H7 (cell line): ENCODE measurements around the gene PLP2. TPM values are rescaled to one million over a fixed set of nuclear protein-coding genes. Genes with fewer than 3 reads are reported as not detected.
"Not testable (repeated sequence)": the region's sequence is repeated elsewhere in the genome, so short reads cannot be mapped to it uniquely, and the experiment has no call there.

Source experiments
- DNase-seq: peaks from one replicate; pipeline ENCODE4 v3.0.0; 2012
- H3K27me3 ChIP-seq: 2 replicates; pipeline ENCODE4 v1.6.0; 2011; ENCODE audit warnings: mild to moderate bottlenecking, low read length; ENCODE audit not compliant: control insufficient read depth, insufficient read depth
- H3K36me3 ChIP-seq: replicated peaks from 2 replicates; pipeline ENCODE4 v1.5.1; 2011; ENCODE audit warnings: low read length; ENCODE audit not compliant: control insufficient read depth, insufficient read depth
- H3K4me3 ChIP-seq: 2 replicates; pipeline ENCODE4 v1.5.1; 2011; ENCODE audit warnings: low read depth, mild to moderate bottlenecking, control low read depth, low read length, moderate library complexity; ENCODE audit not compliant: insufficient read depth
- total RNA-seq: library from RNA; depleted of rRNA; stranded (reverse); fragments of >200 nt; shearing (Covaris generic); gene quantifications from 2 replicates; pipeline ENCODE4 v1.2.3, GENCODE V29; 2014

Gene PLP2
- total RNA-seq, 1 experiment from 2014 or later, result 1.5 TPM

DNA sequence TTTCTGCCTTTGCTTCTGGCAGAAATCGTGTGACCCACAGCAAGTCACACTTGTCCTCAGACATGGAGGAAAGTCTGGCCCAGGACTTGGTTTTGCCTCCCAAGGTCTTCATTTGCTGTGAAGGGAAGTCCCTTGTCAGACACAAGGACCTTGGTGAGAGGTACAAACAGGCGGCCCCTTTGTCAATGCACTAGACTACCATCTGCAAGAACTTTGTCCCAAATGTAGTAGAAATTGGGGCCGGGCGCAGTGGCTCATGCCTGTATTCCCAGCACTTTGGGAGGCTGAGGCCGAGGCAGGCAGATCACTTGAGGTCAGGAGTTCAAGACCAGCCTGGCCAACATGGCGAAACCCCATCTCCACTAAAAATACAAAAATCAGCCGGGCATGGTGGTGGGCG is 1.8 kb downstream of the PLP2 start:
- peaks cover 21% of the 10 kb centered on the region for H3K27me3 ChIP-seq
- not testable (repeated sequence) for DNase-seq, H3K36me3 ChIP-seq, H3K4me3 ChIP-seq

DNA sequence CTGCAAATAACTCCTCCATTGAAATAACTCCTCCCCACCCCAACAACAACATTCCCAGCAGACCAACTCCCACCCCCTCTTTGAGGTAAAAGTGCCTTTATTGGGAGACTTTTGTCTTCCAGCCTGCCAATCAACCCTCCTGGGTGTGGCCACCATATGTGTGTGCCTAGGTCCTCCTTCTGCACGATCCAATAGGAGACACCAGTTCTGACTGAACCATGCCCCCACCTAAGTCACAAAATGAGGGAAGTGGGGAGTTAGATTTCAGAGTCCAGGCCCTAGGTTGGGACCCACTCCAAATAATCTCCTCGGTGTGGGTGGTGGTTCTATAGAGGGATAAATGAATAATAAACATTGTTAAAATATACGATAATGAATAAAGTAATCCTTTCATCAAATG is 3.0 kb downstream of the PLP2 start:
- Histone ChIP-seq H3K4me3 (no peak overlapping the region), H3K27me3 (peaks cover 21% of the 10 kb centered on the region), H3K36me3 (peaks cover 2% of the 10 kb centered on the region)
- DNase-seq, result peak; percentile 43

DNA sequence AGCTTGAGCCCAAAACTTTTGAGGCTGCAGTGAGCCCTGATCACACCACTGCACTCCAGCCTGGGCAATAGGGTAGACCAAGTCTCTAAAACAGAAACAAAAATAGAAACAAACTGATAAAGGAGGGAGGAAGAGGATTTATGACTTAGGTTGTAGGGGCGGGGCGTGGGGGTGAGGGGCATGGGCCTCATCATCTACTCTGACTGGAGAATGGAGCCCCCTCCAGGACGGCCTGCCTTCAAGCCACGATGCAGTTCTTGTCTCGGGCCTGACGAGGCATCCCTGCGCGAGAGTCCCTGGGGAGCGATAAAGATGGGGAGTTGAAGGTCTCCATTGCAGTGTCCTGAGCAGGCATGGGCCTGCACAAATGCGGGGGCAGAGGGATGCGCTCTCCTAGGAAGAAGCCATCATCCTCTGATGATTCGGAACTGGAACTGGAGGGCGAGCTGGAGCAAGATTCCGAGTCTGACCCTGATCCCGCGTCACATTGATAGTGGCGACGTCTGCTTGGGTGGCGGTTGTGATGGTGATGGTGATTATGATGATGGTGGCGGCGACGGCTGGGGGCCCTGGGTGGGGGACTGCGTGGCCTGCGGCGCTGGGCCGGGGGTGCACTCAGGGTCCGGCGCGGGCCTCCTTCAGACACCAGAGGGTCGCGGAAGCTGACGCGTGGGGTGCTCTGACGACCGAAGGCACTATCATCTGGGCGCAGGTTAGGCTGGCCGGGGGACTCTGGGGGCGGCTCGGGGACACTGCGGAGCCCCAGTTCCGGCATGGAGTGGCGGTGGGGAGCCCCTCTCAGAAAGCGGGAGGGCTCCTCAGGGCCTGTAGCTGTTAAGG is 4.0 kb downstream of the PLP2 start:
- H3K27me3 ChIP-seq, result peaks cover 21% of the 10 kb centered on the region
- peaks cover 2% of the 10 kb centered on the region for H3K36me3 ChIP-seq
- DNase-seq, result peak; percentile 29
- no peak overlapping the region for H3K4me3 ChIP-seq

DNA sequence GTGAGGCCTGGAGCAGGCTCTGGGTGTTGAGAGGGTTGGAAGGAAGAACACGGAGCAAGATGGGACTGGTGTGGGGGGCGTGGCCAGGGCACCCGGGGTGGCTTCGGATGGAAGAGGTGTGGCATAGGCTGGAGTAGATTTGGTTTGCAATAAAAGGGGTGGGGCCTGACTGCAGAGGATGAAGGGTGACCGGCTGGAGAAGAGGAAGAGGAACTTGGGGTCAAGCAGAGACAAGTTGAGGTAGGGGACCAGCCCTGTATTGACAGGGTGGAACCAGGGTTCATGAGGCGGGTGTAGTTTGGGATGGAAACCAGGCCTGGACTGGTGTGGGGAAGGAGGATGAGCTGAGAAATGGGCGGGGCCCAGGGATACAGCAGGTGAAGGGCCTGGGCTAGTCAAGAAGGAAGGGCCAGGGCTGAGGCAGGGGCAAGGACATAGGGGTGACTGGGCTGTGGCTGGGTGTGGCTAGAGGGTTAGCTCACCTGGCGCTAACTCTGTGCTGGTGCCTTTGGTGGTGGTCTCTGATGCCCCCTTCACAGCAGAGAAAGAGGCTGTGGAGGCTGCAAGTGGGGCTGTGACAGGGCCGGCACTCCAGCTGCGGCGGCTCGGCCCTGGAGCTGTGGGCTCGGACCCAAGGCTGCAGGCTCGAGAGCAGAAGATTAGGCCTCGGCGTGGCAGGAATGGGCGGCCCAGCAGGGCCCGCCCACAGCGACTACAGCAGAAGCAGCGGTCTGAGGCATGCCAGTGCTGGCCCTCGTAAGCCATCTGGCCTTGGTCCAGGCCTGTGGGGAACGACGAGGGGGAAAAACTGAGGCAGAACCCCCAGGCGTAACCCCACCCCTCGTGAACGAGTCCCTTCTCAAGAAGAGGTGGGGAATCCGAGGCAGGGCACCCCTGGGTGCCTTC is 5.0 kb downstream of the PLP2 start:
- peaks cover 3% of the 10 kb centered on the region for H3K36me3 ChIP-seq
- DNase-seq, result peak; percentile 38
- H3K27me3 ChIP-seq, result peaks cover 15% of the 10 kb centered on the region
- H3K4me3 ChIP-seq, result no peak overlapping the region

DNA sequence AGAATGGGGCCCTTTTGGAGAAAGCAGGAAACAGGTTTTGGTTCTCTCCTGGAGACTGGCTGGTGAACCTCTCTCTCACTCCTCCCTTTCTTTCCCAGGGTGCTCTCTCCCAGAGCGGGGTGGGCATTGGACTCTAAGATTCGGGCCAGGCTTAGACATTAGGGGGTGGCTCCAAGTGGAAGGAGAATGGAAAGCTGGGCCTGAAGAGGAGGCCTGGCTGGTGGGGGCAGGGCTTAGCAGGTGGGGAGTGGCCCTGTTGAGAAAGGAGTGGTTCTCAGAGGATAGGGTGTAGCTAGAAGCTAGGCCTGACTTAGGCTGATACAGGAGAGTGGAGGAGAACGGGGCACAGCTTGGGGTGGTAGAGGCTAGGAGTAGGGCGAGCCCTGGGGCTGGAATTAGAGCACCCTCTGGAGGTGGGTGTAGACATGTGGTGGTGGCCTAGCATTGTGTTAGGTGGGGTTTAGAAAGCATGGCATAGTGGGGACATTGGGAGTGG is 5.7 kb downstream of the PLP2 start:
- peak; percentile 30 for DNase-seq
- Histone ChIP-seq H3K27me3 (peaks cover 8% of the 10 kb centered on the region), H3K36me3 (peaks cover 3% of the 10 kb centered on the region), H3K4me3 (no peak overlapping the region)

DNA sequence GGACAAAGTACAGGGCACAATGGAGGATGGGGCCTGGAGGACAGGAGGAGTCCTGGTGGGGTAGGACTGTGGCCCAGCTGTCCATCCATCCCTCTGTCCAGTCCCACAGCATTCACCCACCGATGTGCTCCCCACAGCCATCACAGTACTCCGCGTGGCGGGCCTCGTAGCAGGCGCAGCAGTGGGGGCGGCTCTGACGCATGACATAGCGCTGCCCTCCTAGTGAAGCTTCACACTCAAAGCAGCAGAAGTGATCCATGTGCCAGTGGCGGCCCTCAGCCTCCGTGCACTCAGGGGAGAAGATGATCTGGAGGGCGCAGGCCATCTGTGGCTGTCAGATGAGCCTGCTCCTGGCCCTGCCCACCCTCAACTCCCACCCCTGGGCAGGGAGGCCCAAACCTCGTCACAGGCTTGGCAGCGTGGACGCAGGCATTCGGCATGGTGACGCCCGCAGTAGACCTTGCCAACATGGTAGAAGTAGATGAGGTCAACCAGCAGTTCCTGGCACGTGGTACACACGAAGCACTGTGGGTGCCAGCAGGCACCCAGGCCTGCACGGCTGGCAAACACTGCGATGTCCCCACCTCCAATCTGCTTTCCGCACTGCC is 6.3 kb downstream of the PLP2 start:
- Histone ChIP-seq H3K36me3 (peaks cover 3% of the 10 kb centered on the region), H3K27me3 (peaks cover 2% of the 10 kb centered on the region; the same call in 1 of the 2 replicates), H3K4me3 (no peak overlapping the region)
- no peak for DNase-seq

DNA sequence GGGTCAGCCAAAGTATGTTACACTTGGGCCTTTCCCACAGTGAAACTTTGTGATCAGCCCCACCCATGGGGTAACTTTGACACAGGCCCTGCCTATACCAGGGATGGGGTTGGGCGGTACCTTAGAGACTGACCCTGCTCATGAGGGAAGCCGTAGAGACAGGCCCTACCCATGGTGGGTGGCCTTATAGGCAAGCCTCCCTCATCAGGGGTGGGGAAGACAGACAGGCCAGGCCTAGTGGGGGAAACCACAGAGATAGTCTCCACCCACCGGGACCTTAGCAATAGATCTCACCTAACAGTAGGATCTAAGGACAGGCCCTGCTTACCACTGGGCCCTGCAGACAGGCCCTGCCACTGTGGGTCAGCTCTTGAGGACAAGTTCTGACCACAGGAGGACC is 6.8 kb downstream of the PLP2 start:
- DNase-seq, result no peak
- Histone ChIP-seq H3K27me3 (no peaks in the 10 kb centered on the region), H3K4me3 (no peak overlapping the region), H3K36me3 (peaks cover 3% of the 10 kb centered on the region)

DNA sequence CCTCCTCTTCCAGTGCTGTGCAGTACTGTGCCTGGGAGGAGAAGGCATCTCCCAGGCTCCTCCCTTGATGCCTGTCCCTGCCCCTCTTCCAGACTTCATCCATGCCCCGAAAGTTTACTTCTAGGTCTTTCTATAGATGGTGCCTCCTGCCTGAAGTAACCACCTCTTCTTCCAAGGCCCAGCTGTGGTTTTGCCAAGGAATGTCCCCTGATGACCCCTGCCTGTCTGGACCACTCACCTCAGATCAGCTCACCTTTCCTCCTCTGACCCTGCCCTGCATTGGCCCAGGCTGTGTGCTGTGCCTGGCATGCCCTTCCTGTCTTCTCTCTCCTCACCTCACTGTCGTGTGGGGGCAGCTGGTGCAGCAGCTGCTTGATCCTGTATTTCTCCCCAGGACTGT is 7.7 kb downstream of the PLP2 start:
- no peak overlapping the region for H3K4me3 ChIP-seq
- peaks cover 3% of the 10 kb centered on the region for H3K36me3 ChIP-seq
- no peaks in the 10 kb centered on the region for H3K27me3 ChIP-seq
- DNase-seq, result no peak

DNA sequence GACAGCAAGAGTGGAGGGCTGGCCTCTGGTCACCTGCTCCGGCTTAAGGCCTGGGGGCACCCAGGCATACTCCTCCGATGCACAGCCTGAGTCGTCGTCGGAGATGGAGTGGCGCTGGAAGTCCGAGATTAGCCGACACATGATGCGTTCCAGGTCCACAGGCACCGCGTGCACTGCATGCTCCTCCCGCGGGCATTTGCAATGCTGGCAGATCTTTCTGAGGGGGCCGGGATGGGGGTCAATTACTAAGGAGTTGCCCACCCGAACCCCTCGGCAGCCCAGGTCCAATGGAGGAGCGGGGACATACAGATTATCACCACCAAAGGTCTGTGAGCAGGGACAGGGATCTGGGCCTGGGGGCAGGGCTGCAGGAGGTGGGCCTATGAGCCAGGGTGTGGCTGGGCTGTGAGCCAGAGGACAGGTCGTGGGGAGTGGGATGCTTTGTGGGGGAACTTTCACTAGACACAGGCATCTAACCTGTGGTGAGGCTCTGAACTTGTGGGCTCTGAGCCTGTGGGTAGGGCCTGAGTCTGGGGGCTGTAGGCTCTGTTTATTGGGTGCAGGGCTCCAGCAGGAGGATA is 12.1 kb downstream of the PLP2 start:
- no peak for DNase-seq
- peaks cover 3% of the 10 kb centered on the region for H3K36me3 ChIP-seq
- no peak overlapping the region for H3K4me3 ChIP-seq
- H3K27me3 ChIP-seq, result no peaks in the 10 kb centered on the region

DNA sequence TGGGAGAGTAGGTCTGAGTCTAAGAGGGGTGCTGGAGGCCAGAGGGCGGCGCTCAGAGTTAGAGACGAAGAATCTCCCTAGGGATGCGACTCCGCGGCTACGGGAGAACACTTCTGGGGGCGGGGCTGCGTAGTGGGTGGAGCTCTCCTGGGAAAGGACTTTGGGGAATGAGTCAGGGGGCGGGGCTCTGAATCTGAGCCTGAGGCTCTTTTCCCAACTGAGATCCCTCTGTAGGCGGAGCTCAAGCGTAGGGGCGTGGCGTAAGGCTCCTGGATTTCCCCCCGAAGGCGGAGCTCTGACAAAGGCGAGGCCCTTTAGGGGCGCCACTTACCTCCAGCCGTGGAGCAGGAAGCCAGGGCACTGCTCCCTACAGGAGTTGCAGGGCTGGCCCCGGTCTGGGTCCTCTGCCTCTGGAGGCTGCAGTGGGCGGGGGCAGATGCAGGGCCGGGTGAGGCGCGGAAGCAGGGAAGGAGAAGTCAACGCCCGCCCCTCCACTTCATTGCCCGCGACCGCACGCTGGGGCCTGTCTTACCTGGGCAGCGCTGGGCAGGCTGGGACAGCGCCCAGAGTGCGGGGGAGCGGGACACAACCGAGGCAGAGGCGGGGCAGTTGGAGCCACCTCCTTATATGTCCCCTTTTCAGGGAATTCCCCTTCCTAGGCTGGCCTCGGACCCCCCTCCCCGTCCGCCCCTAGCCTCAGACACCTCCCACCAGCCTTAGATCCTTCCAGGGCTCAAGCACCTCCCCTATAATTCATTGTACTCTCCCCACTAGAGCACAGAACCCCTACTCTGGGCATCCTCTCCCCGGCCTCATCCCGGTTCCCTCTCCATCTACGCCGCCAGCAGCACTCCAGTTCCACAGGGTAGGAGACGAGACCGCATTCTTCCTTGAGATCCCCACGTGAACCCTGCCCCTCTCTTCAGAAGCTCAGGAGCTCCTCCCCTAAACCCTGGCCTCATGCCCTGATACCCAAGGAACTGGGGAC is 12.9 kb downstream of the PLP2 start:
- no peaks in the 10 kb centered on the region for H3K27me3 ChIP-seq
- H3K4me3 ChIP-seq, result peak overlapping the region; percentile 38
- H3K36me3 ChIP-seq, result peaks cover 1% of the 10 kb centered on the region; the same call in 1 of the 2 replicates
- peak; percentile 86 for DNase-seq

DNA sequence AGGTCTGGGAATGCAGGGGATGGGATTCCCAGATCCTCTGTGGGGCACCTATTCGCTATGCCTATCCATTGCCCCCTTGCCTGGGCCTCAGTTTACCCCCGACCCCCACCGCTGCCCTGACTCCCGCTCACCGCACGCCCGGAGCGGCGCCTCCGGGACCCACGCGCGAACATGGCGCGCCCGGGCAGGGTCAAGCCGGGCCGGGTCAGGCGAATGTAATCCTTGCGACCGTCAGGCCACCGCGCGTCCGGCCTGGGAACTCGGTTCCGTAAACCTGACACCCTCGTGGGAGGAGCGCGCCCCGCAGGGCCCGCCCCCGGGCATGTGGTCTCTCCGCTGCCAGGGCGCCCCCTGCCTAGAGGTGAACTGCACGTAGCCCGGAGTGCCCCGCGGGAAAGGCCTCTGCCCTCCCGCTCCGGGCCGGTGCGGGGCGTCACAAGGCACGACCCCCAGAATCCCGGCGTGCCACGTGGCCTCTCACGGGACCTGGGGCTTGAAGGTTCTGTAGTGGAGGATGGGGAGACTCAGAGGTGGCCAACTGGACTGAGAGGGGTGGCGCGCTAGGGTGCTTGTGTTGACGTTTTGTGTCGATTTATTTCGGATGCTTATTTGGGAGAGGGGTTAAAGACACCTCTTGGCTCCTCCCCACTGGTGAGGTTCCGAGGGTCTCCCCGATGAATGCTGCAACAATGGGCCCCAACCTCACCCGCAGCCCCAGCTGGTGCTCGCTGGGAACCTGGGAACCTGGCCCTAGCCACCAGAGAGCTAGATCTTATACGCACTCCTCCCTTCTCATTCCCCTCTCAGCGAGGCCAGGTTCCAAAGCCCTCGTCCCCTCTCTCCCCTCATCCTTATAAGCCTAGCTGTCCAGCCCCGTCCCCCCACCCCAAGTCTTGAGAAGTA is 14.7 kb downstream of the PLP2 start, which contains the start of gene PRICKLE3:
Gene PRICKLE3, minus strand, starts transcription at position 249 of the 903 bp plus-strand sequence. Its CDS starts 76 bp downstream, at position 173.
- DNase-seq, result peak; percentile 86
- peak within 1 kb of the TSS; percentile 63 for H3K4me3 ChIP-seq
- no peaks in the 10 kb centered on the region for H3K27me3 ChIP-seq
- H3K36me3 ChIP-seq, result no peaks in the 10 kb centered on the region

DNA sequence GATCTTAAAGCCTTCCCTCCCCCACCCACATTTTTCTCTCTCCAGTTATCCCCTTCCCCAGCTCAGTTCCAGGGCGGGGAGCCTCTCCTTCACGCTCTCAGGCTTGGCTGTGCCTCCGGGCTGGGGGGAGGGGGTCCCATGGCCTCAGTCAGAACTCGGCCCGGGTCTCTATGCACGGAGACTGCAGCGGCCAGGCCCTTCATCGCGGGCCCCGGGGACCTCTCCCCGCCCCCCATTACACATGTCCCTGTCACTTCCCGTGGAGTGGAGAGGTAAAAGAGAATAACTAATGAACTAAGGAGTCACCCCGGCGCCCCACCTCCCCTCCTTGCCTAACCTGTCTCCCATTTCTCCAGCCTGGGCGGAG is 15.3 kb downstream of the PLP2 start:
- Histone ChIP-seq H3K27me3 (no peaks in the 10 kb centered on the region), H3K4me3 (peak overlapping the region; percentile 63), H3K36me3 (no peaks in the 10 kb centered on the region)
- DNase-seq, result peak; percentile 71
